Occipital lobe (tissue), 2 donors: ENCODE measurements around the gene PSPH. TPM values are rescaled to one million over a fixed set of nuclear protein-coding genes. Genes with fewer than 3 reads are reported as not detected.

ENCODE experiments used
- small RNA-seq: library from RNA; depleted of rRNA; stranded (forward); fragments of <200 nt; gene quantifications from one replicate; pipeline ENCODE3, GENCODE V24; 2014
- total RNA-seq: library from RNA; depleted of rRNA; stranded (reverse); fragments of >200 nt; gene quantifications from one replicate; pipeline ENCODE4 v1.2.3, GENCODE V29; 2014

Gene PSPH
- total RNA-seq, 1 donor from 2014 or later, result 19.8 TPM

Small RNAs within 50 kb of the gene (small RNA-seq; reads per million reads assigned to genes)
- not detected for gene SNORA15
- not detected for gene SNORA22B

Other genes starting within 250 kb of the PSPH start
- gene SEPTIN14, start 188.7 kb downstream of the PSPH start, total RNA-seq, result not detected
- 49.6 TPM for gene ZNF713, start 164.0 kb downstream of the PSPH start, total RNA-seq
- 32.3 TPM for gene MRPS17, start 99.6 kb downstream of the PSPH start, total RNA-seq
- 29.3 TPM for gene NIPSNAP2, start 86.9 kb downstream of the PSPH start, total RNA-seq
- 189 TPM for gene CCT6A, start 321 bp upstream of the PSPH start, total RNA-seq
- 71.3 TPM for gene SUMF2, start 12.8 kb upstream of the PSPH start, total RNA-seq
- 3.6 TPM for gene PHKG1, start 41.5 kb upstream of the PSPH start, total RNA-seq
- gene CHCHD2, start 55.0 kb upstream of the PSPH start, total RNA-seq, result 158 TPM
- gene NUPR2, start 65.0 kb upstream of the PSPH start, total RNA-seq, result 0.62 TPM